GM23338 (cell line): ENCODE results near the gene MAGI1. TPM values are rescaled to one million over a fixed set of nuclear protein-coding genes. Genes with fewer than 3 reads are reported as not detected.

Experiments
- ATAC-seq: fragments of 200-7000 bp; cut with Tn5 transposase; 3 replicates; pipeline ENCODE4 v1.9.1; 2020
- DNase-seq: peaks from one replicate; pipeline ENCODE4 v3.0.0-alpha.2; 2015; ENCODE audit warnings: low spot score
- H2AFZ ChIP-seq: fragments of 200-600 bp; sonication (generic); 2 replicates; pipeline ENCODE4 v1.8.0; 2016; ENCODE audit warnings: antibody characterized with exemption, mild to moderate bottlenecking, moderate library complexity
- H3F3A ChIP-seq: fragments of 200-600 bp; sonication (generic); replicated peaks from 2 replicates; pipeline ENCODE4 v1.8.0; 2017; ENCODE audit warnings: antibody characterized with exemption, mixed run types, low read depth
- H3K27ac ChIP-seq: fragments of 200-600 bp; sonication (generic); 2 replicates; pipeline ENCODE4 v1.6.1; 2016; ENCODE audit warnings: low read depth
- H3K27me3 ChIP-seq: fragments of 200-600 bp; sonication (generic); 2 replicates; pipeline ENCODE4 v1.8.0; 2016; ENCODE audit warnings: mild to moderate bottlenecking, mixed run types, moderate library complexity; ENCODE audit not compliant: insufficient read depth
- H3K36me3 ChIP-seq: fragments of 200-600 bp; sonication (generic); 2 replicates; pipeline ENCODE4 v1.8.0; 2016; ENCODE audit warnings: mild to moderate bottlenecking; ENCODE audit not compliant: insufficient read depth
- H3K4me1 ChIP-seq: fragments of 200-600 bp; sonication (generic); 2 replicates; pipeline ENCODE4 v1.8.0; 2016; ENCODE audit warnings: mild to moderate bottlenecking, moderate library complexity; ENCODE audit not compliant: insufficient read depth
- H3K4me2 ChIP-seq: fragments of 200-600 bp; sonication (generic); 2 replicates; pipeline ENCODE4 v1.7.1; 2017; ENCODE audit warnings: mixed run types
- H3K4me3 ChIP-seq: fragments of 200-600 bp; sonication (generic); 2 replicates; pipeline ENCODE4 v1.6.1; 2016; ENCODE audit warnings: mixed run types
- H3K79me2 ChIP-seq: fragments of 200-600 bp; sonication (generic); replicated peaks from 2 replicates; pipeline ENCODE4 v1.8.0; 2017; ENCODE audit warnings: mild to moderate bottlenecking; ENCODE audit not compliant: insufficient read depth
- H3K9me2 ChIP-seq: fragments of 200-600 bp; sonication (generic); 2 replicates; pipeline ENCODE4 v1.8.0; 2017; ENCODE audit not compliant: insufficient read depth
- H4K20me1 ChIP-seq: fragments of 200-600 bp; sonication (generic); replicated peaks from 2 replicates; pipeline ENCODE4 v1.8.0; 2017; ENCODE audit warnings: mild to moderate bottlenecking; ENCODE audit not compliant: insufficient read depth
- H3K27ac Mint-ChIP-seq: 2 replicates; pipeline ENCODE4 v1.8.0; 2020; ENCODE audit warnings: inconsistent platforms, mild to moderate bottlenecking, moderate library complexity, mixed read lengths
- H3K27me3 Mint-ChIP-seq: 3 replicates; pipeline ENCODE4 v1.8.0; 2022; ENCODE audit warnings: low read depth, mild to moderate bottlenecking, moderate library complexity, mixed read lengths, inconsistent platforms; ENCODE audit not compliant: insufficient read depth, poor library complexity
- H3K36me3 Mint-ChIP-seq: 3 replicates; pipeline ENCODE4 v1.8.0; 2021; ENCODE audit warnings: low read depth, mild to moderate bottlenecking, inconsistent platforms, moderate library complexity, mixed read lengths
- H3K4me1 Mint-ChIP-seq: 3 replicates; pipeline ENCODE4 v1.8.0; 2020; ENCODE audit warnings: mild to moderate bottlenecking, inconsistent platforms, mixed read lengths
- H3K4me3 Mint-ChIP-seq: 3 replicates; pipeline ENCODE4 v1.8.0; 2021; ENCODE audit warnings: moderate library complexity, mild to moderate bottlenecking, inconsistent platforms, mixed read lengths
- H3K9me3 Mint-ChIP-seq: 3 replicates; pipeline ENCODE4 v1.8.0; 2020; ENCODE audit warnings: moderate library complexity, mild to moderate bottlenecking, inconsistent platforms, mixed read lengths
- CREB1 ChIP-seq: fragments of 250-450 bp; sonication (Bioruptor Pico); IDR thresholded peaks from 2 replicates; pipeline ENCODE4 v1.5.0; 2020; ENCODE audit warnings: low read depth, mild to moderate bottlenecking, moderate library complexity
- ETS1 ChIP-seq: IDR thresholded peaks from 2 replicates; pipeline ENCODE4 v1.6.1; 2016; ENCODE audit warnings: antibody characterized with exemption
- EZH2phosphoT487 ChIP-seq: fragments of 200-600 bp; sonication (generic); IDR thresholded peaks from one replicate; pipeline ENCODE4 v1.8.1; 2018; ENCODE audit warnings: antibody characterized with exemption; ENCODE audit not compliant: unreplicated experiment
- JUNB ChIP-seq: IDR thresholded peaks from one replicate; pipeline ENCODE4 v1.6.1; 2016; ENCODE audit warnings: antibody characterized with exemption; ENCODE audit not compliant: unreplicated experiment
- NANOG ChIP-seq: IDR thresholded peaks from 2 replicates; pipeline ENCODE4 v1.6.1; 2016; ENCODE audit warnings: antibody characterized with exemption, borderline replicate concordance
- STAT1 ChIP-seq: IDR thresholded peaks from one replicate; pipeline ENCODE4 v1.6.1; 2016; ENCODE audit warnings: antibody characterized with exemption; ENCODE audit not compliant: unreplicated experiment
- ZNF462 ChIP-seq: fragments of 250-450 bp; sonication (Bioruptor Pico); IDR thresholded peaks from 2 replicates; pipeline ENCODE4 v1.5.0; 2020; ENCODE audit warnings: mild to moderate bottlenecking, moderate library complexity
- polyA plus RNA-seq: library from polyadenylated mRNA; unstranded; fragments of >200 nt; fragmentation: Nextera tagmentation; extraction: Ambion mirVana; gene quantifications from 2 replicates; pipeline ENCODE4 v1.2.1, GENCODE V29; 2016
- total RNA-seq: library from RNA; depleted of rRNA; stranded (reverse); fragments of >200 nt; shearing (Covaris generic); gene quantifications from 2 replicates; pipeline ENCODE4 v1.2.3, GENCODE V29; 2014
- TF ChIP-seq, protein P1 (sequence below): IDR thresholded peaks from one replicate; pipeline ENCODE4 v1.6.1; 2018; ENCODE audit warnings: antibody characterized with exemption; ENCODE audit not compliant: unreplicated experiment
- TF ChIP-seq, protein P2 (sequence below), 2 experiments: fragments of 200-600 bp in 1 of 2; sonication (generic) in 1 of 2; conservative IDR thresholded peaks; 2 replicates each; pipeline versions ENCODE4 v1.5.1 to v1.6.1; 2016 to 2017; ENCODE audit warnings: antibody characterized with exemption in 2 of 2, low read depth in 2 of 2, mild to moderate bottlenecking in 2 of 2, moderate library complexity in 1 of 2

MAGI1 gene
- total and polyA plus RNA-seq, 2 experiments from 2014 or later = 27.4 to 71.2 TPM

DNA sequence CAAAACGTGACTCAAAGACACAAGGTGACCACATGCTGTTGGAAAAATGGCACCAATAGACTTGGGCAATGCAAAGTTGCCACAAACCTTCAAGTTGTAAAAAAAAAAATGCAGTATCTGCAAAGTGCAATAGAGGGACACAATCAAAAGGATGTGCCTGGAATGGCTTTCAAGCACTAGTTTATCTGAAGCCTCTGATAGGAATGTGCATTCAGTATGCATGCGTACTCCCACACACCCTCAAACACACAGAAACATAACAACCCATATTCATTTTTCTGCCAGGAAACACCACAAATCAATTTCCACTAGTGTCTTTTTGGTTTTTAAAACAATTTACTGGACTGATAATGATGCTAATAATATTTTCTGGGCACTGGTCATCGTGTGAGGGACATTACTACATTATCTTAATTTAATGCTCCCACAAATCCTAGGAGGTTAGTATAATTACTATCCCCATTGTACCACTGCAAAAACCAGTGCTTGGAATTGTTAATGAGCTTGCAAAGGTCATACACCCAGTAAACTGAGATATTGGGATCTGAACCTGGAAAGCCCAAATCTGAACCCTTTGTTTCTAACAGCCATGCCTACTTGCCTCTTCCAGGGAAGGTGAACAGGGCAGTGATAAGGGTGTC lies 298.7 kb downstream of the MAGI1 start (continued):
- TF ChIP-seq ZNF462 (CRISPR knock-in tag) (no peak), CREB1 (CRISPR knock-in tag) (no peak), NANOG (no peak)
- TF ChIP-seq, protein P1, sequence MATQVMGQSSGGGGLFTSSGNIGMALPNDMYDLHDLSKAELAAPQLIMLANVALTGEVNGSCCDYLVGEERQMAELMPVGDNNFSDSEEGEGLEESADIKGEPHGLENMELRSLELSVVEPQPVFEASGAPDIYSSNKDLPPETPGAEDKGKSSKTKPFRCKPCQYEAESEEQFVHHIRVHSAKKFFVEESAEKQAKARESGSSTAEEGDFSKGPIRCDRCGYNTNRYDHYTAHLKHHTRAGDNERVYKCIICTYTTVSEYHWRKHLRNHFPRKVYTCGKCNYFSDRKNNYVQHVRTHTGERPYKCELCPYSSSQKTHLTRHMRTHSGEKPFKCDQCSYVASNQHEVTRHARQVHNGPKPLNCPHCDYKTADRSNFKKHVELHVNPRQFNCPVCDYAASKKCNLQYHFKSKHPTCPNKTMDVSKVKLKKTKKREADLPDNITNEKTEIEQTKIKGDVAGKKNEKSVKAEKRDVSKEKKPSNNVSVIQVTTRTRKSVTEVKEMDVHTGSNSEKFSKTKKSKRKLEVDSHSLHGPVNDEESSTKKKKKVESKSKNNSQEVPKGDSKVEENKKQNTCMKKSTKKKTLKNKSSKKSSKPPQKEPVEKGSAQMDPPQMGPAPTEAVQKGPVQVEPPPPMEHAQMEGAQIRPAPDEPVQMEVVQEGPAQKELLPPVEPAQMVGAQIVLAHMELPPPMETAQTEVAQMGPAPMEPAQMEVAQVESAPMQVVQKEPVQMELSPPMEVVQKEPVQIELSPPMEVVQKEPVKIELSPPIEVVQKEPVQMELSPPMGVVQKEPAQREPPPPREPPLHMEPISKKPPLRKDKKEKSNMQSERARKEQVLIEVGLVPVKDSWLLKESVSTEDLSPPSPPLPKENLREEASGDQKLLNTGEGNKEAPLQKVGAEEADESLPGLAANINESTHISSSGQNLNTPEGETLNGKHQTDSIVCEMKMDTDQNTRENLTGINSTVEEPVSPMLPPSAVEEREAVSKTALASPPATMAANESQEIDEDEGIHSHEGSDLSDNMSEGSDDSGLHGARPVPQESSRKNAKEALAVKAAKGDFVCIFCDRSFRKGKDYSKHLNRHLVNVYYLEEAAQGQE = no peak

- Mint-ChIP-seq H3K27ac (no peak overlapping the region), H3K36me3 (no peaks in the 10 kb centered on the region), H3K4me1 (peaks cover 51% of the 10 kb centered on the region), H3K9me3 (no peaks in the 10 kb centered on the region), H3K4me3 (no peak overlapping the region), H3K27me3 (peaks cover 2% of the 10 kb centered on the region)
- no peak overlapping the region for H3K4me2 ChIP-seq
- H3K4me1 ChIP-seq = peaks cover 17% of the 10 kb centered on the region
- ATAC-seq (no peak), DNase-seq (peak; percentile 20)
- H4K20me1 ChIP-seq = no peaks in the 10 kb centered on the region; the same call in 1 of the 2 replicates
- no peak overlapping the region for H3K27ac ChIP-seq
- no peak overlapping the region for H3K4me3 ChIP-seq
- no peaks in the 10 kb centered on the region for H3K27me3 ChIP-seq
- H2AFZ ChIP-seq = no peak overlapping the region
- no peaks in the 10 kb centered on the region for H3K9me2 ChIP-seq
- H3F3A ChIP-seq = no peaks in the 10 kb centered on the region
- H3K79me2 ChIP-seq = peaks cover 21% of the 10 kb centered on the region
- H3K36me3 ChIP-seq = no peaks in the 10 kb centered on the region
- no peak for TF ChIP-seq STAT1
- no peak for TF ChIP-seq JUNB
- TF ChIP-seq NANOG = no peak
- no peak for TF ChIP-seq CREB1 (CRISPR knock-in tag)
- TF ChIP-seq EZH2phosphoT487 = no peak
- no peak for TF ChIP-seq ETS1
- TF ChIP-seq, protein P2, sequence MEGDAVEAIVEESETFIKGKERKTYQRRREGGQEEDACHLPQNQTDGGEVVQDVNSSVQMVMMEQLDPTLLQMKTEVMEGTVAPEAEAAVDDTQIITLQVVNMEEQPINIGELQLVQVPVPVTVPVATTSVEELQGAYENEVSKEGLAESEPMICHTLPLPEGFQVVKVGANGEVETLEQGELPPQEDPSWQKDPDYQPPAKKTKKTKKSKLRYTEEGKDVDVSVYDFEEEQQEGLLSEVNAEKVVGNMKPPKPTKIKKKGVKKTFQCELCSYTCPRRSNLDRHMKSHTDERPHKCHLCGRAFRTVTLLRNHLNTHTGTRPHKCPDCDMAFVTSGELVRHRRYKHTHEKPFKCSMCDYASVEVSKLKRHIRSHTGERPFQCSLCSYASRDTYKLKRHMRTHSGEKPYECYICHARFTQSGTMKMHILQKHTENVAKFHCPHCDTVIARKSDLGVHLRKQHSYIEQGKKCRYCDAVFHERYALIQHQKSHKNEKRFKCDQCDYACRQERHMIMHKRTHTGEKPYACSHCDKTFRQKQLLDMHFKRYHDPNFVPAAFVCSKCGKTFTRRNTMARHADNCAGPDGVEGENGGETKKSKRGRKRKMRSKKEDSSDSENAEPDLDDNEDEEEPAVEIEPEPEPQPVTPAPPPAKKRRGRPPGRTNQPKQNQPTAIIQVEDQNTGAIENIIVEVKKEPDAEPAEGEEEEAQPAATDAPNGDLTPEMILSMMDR (conservative IDR thresholded peaks at IDR 0.05; ENCODE audit: low read depth in 2 of 2) = no peak
Observed at GRCh38 chr3:65734792-65735191, 303.9 kb downstream of the MAGI1 start.
